ENCODE measurements around the gene ERICH6B.

ERICH6B gene

GRCh38 chr13:45541806-45542205 is 73.7 kb downstream of the ERICH6B start:
- no peaks in the 10 kb centered on the region; the same call in 1 of the 2 replicates for H3K36me3 ChIP-seq (ENCODE audit: control insufficient read depth, insufficient read depth, low read length)
- H3K27me3 ChIP-seq (replicated peaks; ENCODE audit: control insufficient read depth, insufficient read depth, low read length): no peaks in the 10 kb centered on the region
- H3K4me3 ChIP-seq (replicated peaks; ENCODE audit: low read depth, low read length): no peak overlapping the region
- TF ChIP-seq CTCF (IDR thresholded peaks at IDR 0.05; ENCODE audit: insufficient read depth, low read length, poor library complexity, severe bottlenecking): no peak
- no peak for DNase-seq (ENCODE audit: extremely low read depth, insufficient read length)

- Histone ChIP-seq H3K36me3 (ENCODE audit: control insufficient read depth, insufficient read depth, low read length) (peaks cover under 1% of the 10 kb centered on the region), H3K4me3 (replicated peaks; ENCODE audit: low read depth, low read length) (no peak overlapping the region), H3K27me3 (replicated peaks; ENCODE audit: control insufficient read depth, insufficient read depth, low read length) (no peaks in the 10 kb centered on the region)
- DNase-seq (ENCODE audit: extremely low read depth, insufficient read length): no peak
- no peak for TF ChIP-seq CTCF (IDR thresholded peaks at IDR 0.05; ENCODE audit: insufficient read depth, low read length, poor library complexity, severe bottlenecking)
Measured at GRCh38 chr13:45540864-45541263, 74.7 kb downstream of the ERICH6B start.

GRCh38 chr13:45540195-45540594 is 75.3 kb downstream of the ERICH6B start:
- no peaks in the 10 kb centered on the region for H3K27me3 ChIP-seq (replicated peaks; ENCODE audit: control insufficient read depth, insufficient read depth, low read length)
- TF ChIP-seq CTCF (IDR thresholded peaks at IDR 0.05; ENCODE audit: insufficient read depth, low read length, poor library complexity, severe bottlenecking): no peak
- peaks cover 5% of the 10 kb centered on the region for H3K36me3 ChIP-seq (ENCODE audit: control insufficient read depth, insufficient read depth, low read length)
- no peak overlapping the region for H3K4me3 ChIP-seq (replicated peaks; ENCODE audit: low read depth, low read length)
- no peak for DNase-seq (ENCODE audit: extremely low read depth, insufficient read length)

GRCh38 chr13:45538382-45538781 is 77.2 kb downstream of the ERICH6B start:
- Histone ChIP-seq H3K36me3 (ENCODE audit: control insufficient read depth, insufficient read depth, low read length) (peaks cover 15% of the 10 kb centered on the region), H3K27me3 (replicated peaks; ENCODE audit: control insufficient read depth, insufficient read depth, low read length) (no peaks in the 10 kb centered on the region), H3K4me3 (replicated peaks; ENCODE audit: low read depth, low read length) (no peak overlapping the region)
- no peak for TF ChIP-seq CTCF (IDR thresholded peaks at IDR 0.05; ENCODE audit: insufficient read depth, low read length, poor library complexity, severe bottlenecking)
- no peak for DNase-seq (ENCODE audit: extremely low read depth, insufficient read length)

- no peak for DNase-seq (ENCODE audit: extremely low read depth, insufficient read length)
- Histone ChIP-seq H3K27me3 (replicated peaks; ENCODE audit: control insufficient read depth, insufficient read depth, low read length) (no peaks in the 10 kb centered on the region), H3K4me3 (replicated peaks; ENCODE audit: low read depth, low read length) (no peak overlapping the region), H3K36me3 (ENCODE audit: control insufficient read depth, insufficient read depth, low read length) (peaks cover 20% of the 10 kb centered on the region)
- TF ChIP-seq CTCF (IDR thresholded peaks at IDR 0.05; ENCODE audit: insufficient read depth, low read length, poor library complexity, severe bottlenecking): no peak
Measured at GRCh38 chr13:45537516-45537915, 78.0 kb downstream of the ERICH6B start.

- DNase-seq (ENCODE audit: extremely low read depth, insufficient read length): no peak
- H3K4me3 ChIP-seq (replicated peaks; ENCODE audit: low read depth, low read length): no peak overlapping the region
- no peak for TF ChIP-seq CTCF (IDR thresholded peaks at IDR 0.05; ENCODE audit: insufficient read depth, low read length, poor library complexity, severe bottlenecking)
- H3K36me3 ChIP-seq (ENCODE audit: control insufficient read depth, insufficient read depth, low read length): peaks cover 20% of the 10 kb centered on the region
- no peaks in the 10 kb centered on the region for H3K27me3 ChIP-seq (replicated peaks; ENCODE audit: control insufficient read depth, insufficient read depth, low read length)
Measured at GRCh38 chr13:45536224-45536623, 79.3 kb downstream of the ERICH6B start.

Data from GM06990 (cell line).